ENCODE results near the gene ISG15.
A peak's percentile ranks its signal among the peaks of the same experiment; 100 is the strongest.

Gene ISG15

GRCh38 chr1:996851-997712, 16.2 kb upstream of the ISG15 start:
- Histone ChIP-seq H3K9me3 (ENCODE audit: control insufficient read depth, low read length) (no peaks in the 10 kb centered on the region), H3K27ac (no peak overlapping the region), H3K27me3 (ENCODE audit: control insufficient read depth, insufficient read depth, low read length) (no peaks in the 10 kb centered on the region), H3K4me3 (ENCODE audit: low read depth, low read length) (no peak overlapping the region), H3K79me2 (no peaks in the 10 kb centered on the region), H3K36me3 (ENCODE audit: control insufficient read depth, insufficient read depth, low read length) (no peaks in the 10 kb centered on the region), H2AFZ (no peak overlapping the region), H3K9ac (no peak overlapping the region), H3K4me2 (ENCODE audit: low read length) (no peak overlapping the region), H3K4me1 (no peaks in the 10 kb centered on the region)
- no peak for TF ChIP-seq CTCF (IDR thresholded peaks at IDR 0.05)

GRCh38 chr1:997713-997992, 15.6 kb upstream of the ISG15 start:
- Histone ChIP-seq H3K9ac (no peak overlapping the region), H3K4me3 (ENCODE audit: low read depth, low read length) (no peak overlapping the region), H3K79me2 (no peaks in the 10 kb centered on the region), H3K27me3 (ENCODE audit: control insufficient read depth, insufficient read depth, low read length) (no peaks in the 10 kb centered on the region), H3K27ac (no peak overlapping the region), H2AFZ (no peak overlapping the region), H3K4me2 (ENCODE audit: low read length) (no peak overlapping the region), H3K36me3 (ENCODE audit: control insufficient read depth, insufficient read depth, low read length) (no peaks in the 10 kb centered on the region), H3K4me1 (no peaks in the 10 kb centered on the region), H3K9me3 (ENCODE audit: control insufficient read depth, low read length) (no peaks in the 10 kb centered on the region)
- no peak for TF ChIP-seq CTCF (IDR thresholded peaks at IDR 0.05)

GRCh38 chr1:997993-998744, 15.1 kb upstream of the ISG15 start:
- Histone ChIP-seq H3K4me2 (ENCODE audit: low read length) (no peak overlapping the region), H3K27me3 (ENCODE audit: control insufficient read depth, insufficient read depth, low read length) (no peaks in the 10 kb centered on the region), H2AFZ (no peak overlapping the region), H3K4me3 (ENCODE audit: low read depth, low read length) (no peak overlapping the region), H3K27ac (no peak overlapping the region), H3K4me1 (no peaks in the 10 kb centered on the region), H3K9ac (no peak overlapping the region), H3K9me3 (ENCODE audit: control insufficient read depth, low read length) (no peaks in the 10 kb centered on the region), H3K36me3 (ENCODE audit: control insufficient read depth, insufficient read depth, low read length) (no peaks in the 10 kb centered on the region), H3K79me2 (no peaks in the 10 kb centered on the region)
- TF ChIP-seq CTCF (IDR thresholded peaks at IDR 0.05): no peak

- TF ChIP-seq CTCF (IDR thresholded peaks at IDR 0.05): no peak
- no peaks in the 10 kb centered on the region for H3K79me2 ChIP-seq
- no peak overlapping the region for H3K27ac ChIP-seq
- H3K27me3 ChIP-seq (ENCODE audit: control insufficient read depth, insufficient read depth, low read length): no peaks in the 10 kb centered on the region
- no peak overlapping the region for H2AFZ ChIP-seq
- H3K4me2 ChIP-seq (ENCODE audit: low read length): peak overlapping the region; percentile 99
- H3K4me3 ChIP-seq (ENCODE audit: low read depth, low read length): peak overlapping the region; percentile 42
- no peaks in the 10 kb centered on the region for H3K36me3 ChIP-seq (ENCODE audit: control insufficient read depth, insufficient read depth, low read length)
- no peaks in the 10 kb centered on the region for H3K4me1 ChIP-seq
- no peaks in the 10 kb centered on the region for H3K9me3 ChIP-seq (ENCODE audit: control insufficient read depth, low read length)
- H3K9ac ChIP-seq: no peak overlapping the region
These were observed 14.6 kb upstream of the ISG15 start for GRCh38 chr1:998745-998994.

Measured in parathyroid adenoma (tissue), 2 donors.